ENCODE measurements around the gene TAS2R19.

Gene TAS2R19

GRCh38 chr12:10994307-10994706 is 28.1 kb downstream of the TAS2R19 start:
- in situ Hi-C loops (cut with HindIII; ENCODE audit: low sequenced_read_pairs) = no loop called here

- in situ Hi-C loops (cut with HindIII; ENCODE audit: low sequenced_read_pairs) = no loop called here
Measured at GRCh38 chr12:10989107-10989506, 33.3 kb downstream of the TAS2R19 start.

GRCh38 chr12:10986812-10987211 is 35.6 kb downstream of the TAS2R19 start, which contains the start of gene TAS2R50:
TSS of gene TAS2R50 (minus strand) at chr12:10986912. CDS start at chr12:10986860, 52 bp downstream.
- in situ Hi-C loops (cut with HindIII; ENCODE audit: low sequenced_read_pairs) = no loop called here

- in situ Hi-C loops (cut with HindIII; ENCODE audit: low sequenced_read_pairs) = no loop called here
Measured at GRCh38 chr12:10982244-10982643, 40.2 kb downstream of the TAS2R19 start.

- in situ Hi-C loops (cut with HindIII; ENCODE audit: low sequenced_read_pairs) = no loop called here
Measured at GRCh38 chr12:10974965-10975364, 47.5 kb downstream of the TAS2R19 start.
